K562 (cell line): ENCODE results near the gene ZNF891. TPM values are rescaled to one million over a fixed set of nuclear protein-coding genes. Genes with fewer than 3 reads are reported as not detected.

Source experiments
- ADNP ChIP-seq: fragments of 200-800 bp; sonication (Bioruptor generic); IDR thresholded peaks from 2 replicates; pipeline ENCODE4 v1.6.1; 2016; ENCODE audit warnings: missing genetic modification characterization, missing compliant biosample characterization
- CHD4 ChIP-seq: fragments of 200-600 bp; sonication (generic); IDR thresholded peaks from 3 replicates; pipeline ENCODE4 v1.6.1; 2012; ENCODE audit warnings: low read depth, mild to moderate bottlenecking, mixed read lengths, low read length, inconsistent platforms; ENCODE audit not compliant: insufficient read depth, insufficient replicate concordance, poor library complexity, severe bottlenecking
- CREBBP ChIP-seq: IDR thresholded peaks from one replicate; pipeline ENCODE4 v1.6.1; 2012; ENCODE audit warnings: low read depth, mild to moderate bottlenecking, control low read depth, inconsistent platforms, low read length
- ELF2 ChIP-seq: fragments of 250-450 bp; sonication (Bioruptor Pico); IDR thresholded peaks from 2 replicates; pipeline ENCODE4 v1.5.0; 2021; ENCODE audit warnings: mild to moderate bottlenecking
- ESRRA ChIP-seq: fragments of 450-650 bp; IDR thresholded peaks from 2 replicates; pipeline ENCODE4 v1.6.1; 2014; ENCODE audit warnings: low read depth, mild to moderate bottlenecking, moderate library complexity, borderline replicate concordance
- FOXK2 ChIP-seq, 2 experiments: fragments of 450-650 bp; IDR thresholded peaks in 1 of 2; conservative IDR thresholded peaks in 1 of 2; 2 replicates each; pipeline ENCODE4 v1.6.1; 2016; ENCODE audit warnings: low read depth in 2 of 2, mild to moderate bottlenecking in 1 of 2
- GTF2E2 ChIP-seq: fragments of 200-800 bp; sonication (Bioruptor generic); IDR thresholded peaks from 2 replicates; pipeline ENCODE4 v1.6.1; 2016; ENCODE audit warnings: missing genetic modification characterization, missing compliant biosample characterization
- HMG20A ChIP-seq: fragments of 450-650 bp; formaldehyde crosslinking; conservative IDR thresholded peaks from 2 replicates; pipeline ENCODE4 v1.4.0; 2020; ENCODE audit warnings: mild to moderate bottlenecking, mixed read lengths
- IRF2 ChIP-seq: sonication (generic); formaldehyde crosslinking; IDR thresholded peaks from 2 replicates; pipeline ENCODE4 v1.8.1; 2022; ENCODE audit warnings: mild to moderate bottlenecking, missing genetic modification reagents
- KAT7 ChIP-seq: sonication (generic); formaldehyde crosslinking; IDR thresholded peaks from 2 replicates; pipeline ENCODE4 v1.8.0; 2022; ENCODE audit warnings: missing genetic modification reagents, mild to moderate bottlenecking, borderline replicate concordance
- NCOA2 ChIP-seq, 2 experiments: fragments of 450-650 bp; IDR thresholded peaks; 2 replicates each; pipeline ENCODE4 v1.6.1; 2018; ENCODE audit warnings: mild to moderate bottlenecking in 2 of 2, moderate library complexity in 1 of 2; ENCODE audit not compliant: partially characterized antibody in 2 of 2
- PTTG1 ChIP-seq: fragments of 450-650 bp; IDR thresholded peaks from 2 replicates; pipeline ENCODE4 v1.6.1; 2016; ENCODE audit warnings: low read depth, mild to moderate bottlenecking, missing genetic modification characterization, missing compliant biosample characterization
- RBM34 ChIP-seq: fragments of 200-400 bp; formaldehyde crosslinking; IDR thresholded peaks from 2 replicates; pipeline ENCODE4 v1.6.1; 2018; ENCODE audit warnings: low read length, borderline replicate concordance; ENCODE audit not compliant: insufficient read depth
- SRSF1 ChIP-seq: fragments of 200-400 bp; formaldehyde crosslinking; IDR thresholded peaks from 2 replicates; pipeline ENCODE4 v1.6.1; 2017; ENCODE audit warnings: mild to moderate bottlenecking, low read depth, low read length, moderate library complexity
- TSC22D4 ChIP-seq: fragments of 450-650 bp; IDR thresholded peaks from 2 replicates; pipeline ENCODE4 v1.6.1; 2016; ENCODE audit warnings: missing genetic modification characterization, missing biosample characterization, control low read depth
- ZKSCAN8 ChIP-seq: fragments of 200-800 bp; sonication (Bioruptor generic); IDR thresholded peaks from 2 replicates; pipeline ENCODE4 v1.6.1; 2016; ENCODE audit warnings: missing genetic modification characterization, missing compliant biosample characterization
- ZNF398 ChIP-seq: fragments of 250-450 bp; sonication (Bioruptor Pico); IDR thresholded peaks from 2 replicates; pipeline ENCODE4 v1.8.0; 2021; ENCODE audit warnings: moderate library complexity, mild to moderate bottlenecking, inconsistent platforms
- ZNF407 ChIP-seq: fragments of 450-650 bp; IDR thresholded peaks from 2 replicates; pipeline ENCODE4 v1.6.1; 2016; ENCODE audit warnings: low read depth
- ZNF41 ChIP-seq: fragments of 250-450 bp; sonication (Bioruptor Pico); conservative IDR thresholded peaks from 2 replicates; pipeline ENCODE4 v1.4.0; 2020; ENCODE audit warnings: mild to moderate bottlenecking
- ZNF586 ChIP-seq: fragments of 450-650 bp; formaldehyde crosslinking; conservative IDR thresholded peaks from 2 replicates; pipeline ENCODE4 v1.4.0; 2020; ENCODE audit warnings: mild to moderate bottlenecking, moderate library complexity
- polyA plus RNA-seq, 8 experiments: library from polyadenylated mRNA; depleted of rRNA in 4 of 8; stranded (reverse) in 5 of 8; unstranded in 3 of 8; fragments of >200 nt; fragmentation: Nextera tagmentation in 2 of 8; fragmentation: Illumina TruSeq in 1 of 8; extraction: Ambion mirVana in 2 of 8; extraction: Trizol in 1 of 8; gene quantifications; 2 replicates each; pipeline versions ENCODE4 v1.2.1 to v1.2.3, GENCODE V29; 2011 to 2014; ENCODE audit warnings: inconsistent platforms in 1 of 8, missing spikeins in 1 of 8
- total RNA-seq, 7 experiments: library from RNA; depleted of rRNA in 6 of 7; stranded (reverse); fragments of >200 nt in 6 of 7; fragmentation: Illumina TruSeq in 2 of 7; extraction: Trizol in 2 of 7; gene quantifications; 2 replicates each; pipeline versions ENCODE4 v1.2.1 to v1.2.3, GENCODE V29; 2011 to 2021; ENCODE audit warnings: low replicate concordance in 1 of 7

The ZNF891 gene
- total and polyA plus RNA-seq, 9 of the 15 experiments (the other 6 are each of a cell fraction or from before 2014, with no cell fraction given) = 0.41 to 2.0 (median 1.3) TPM

GRCh38 chr12:133130808-133131128 lies 694 bp upstream of the ZNF891 start (continued):
- no peak for TF ChIP-seq ZNF586 (CRISPR knock-in tag)
- TF ChIP-seq KAT7 = no peak
- no peak for TF ChIP-seq FOXK2 (conservative IDR thresholded peaks at IDR 0.05 in 1 of 2, IDR thresholded peaks at IDR 0.05 in 1 of 2; ENCODE audit: low read depth in 2 of 2)
- TF ChIP-seq NCOA2 (IDR thresholded peaks at IDR 0.05; ENCODE audit: partially characterized antibody in 2 of 2) = no peak
- no peak for TF ChIP-seq TSC22D4 (tag)
- TF ChIP-seq ZNF407 = peak; percentile 66; the same call in 1 of the 2 replicates
- no peak for TF ChIP-seq ELF2 (CRISPR knock-in tag)
- TF ChIP-seq GTF2E2 (tag) = 0 out of 2 replicates have a peak, but pooled peaks have one; percentile 58
- no peak for TF ChIP-seq CREBBP
- no peak for TF ChIP-seq SRSF1
- TF ChIP-seq ESRRA = no peak
- no peak for TF ChIP-seq IRF2 (CRISPR knock-in tag)
- TF ChIP-seq RBM34 = no peak
- no peak for TF ChIP-seq ZNF398
- TF ChIP-seq PTTG1 (tag) = no peak
- TF ChIP-seq ZKSCAN8 = no peak
- TF ChIP-seq ZNF41 (CRISPR knock-in tag) = no peak
- TF ChIP-seq CHD4 = no peak
- no peak for TF ChIP-seq HMG20A (CRISPR knock-in tag)
- TF ChIP-seq ADNP (tag) = no peak
